Measurements from ENCODE around the gene DLG2.

DLG2 gene

GRCh38 chr11:83918476-83918875 lies 1708.7 kb downstream of the DLG2 start:
- CTCF ChIA-PET, result no interaction called here
- no peak for DNase-seq
- no peak overlapping the region for H3K4me3 ChIP-seq (ENCODE audit: control insufficient read depth in 1 of 7, extremely low read depth in 1 of 7, insufficient read depth in 4 of 7, low read depth in 2 of 7, low read length in 6 of 7)
- H3K27ac ChIP-seq (ENCODE audit: insufficient read depth in 1 of 2, low read depth in 1 of 2, low read length in 2 of 2, poor library complexity in 1 of 2, severe bottlenecking in 2 of 2), result no peak overlapping the region
- 75% methylated on average over 3 of the region's 3 CpGs for WGBS (ENCODE audit: insufficient coverage)
- H3K36me3 ChIP-seq (ENCODE audit: control insufficient read depth in 4 of 4, insufficient read depth in 4 of 4, low read length in 3 of 4), result no peaks in the 10 kb centered on the region
- H3K27me3 ChIP-seq (replicated peaks in 2 of 5; ENCODE audit: control insufficient read depth in 4 of 5, insufficient read depth in 5 of 5, low read length in 4 of 5), result no peaks in the 10 kb centered on the region
- H3K9me3 ChIP-seq (ENCODE audit: control extremely low read depth in 1 of 5, control insufficient read depth in 4 of 5, insufficient read depth in 2 of 5, low read depth in 1 of 5, low read length in 4 of 5), result no peaks in the 10 kb centered on the region
- POLR2A ChIA-PET, result no interaction called here
- H3K4me1 ChIP-seq (ENCODE audit: control extremely low read depth in 1 of 4, control insufficient read depth in 4 of 4, insufficient read depth in 4 of 4, low read length in 3 of 4), result no peaks in the 10 kb centered on the region

- no peaks in the 10 kb centered on the region for H3K9me3 ChIP-seq (ENCODE audit: control extremely low read depth in 1 of 5, control insufficient read depth in 4 of 5, insufficient read depth in 2 of 5, low read depth in 1 of 5, low read length in 4 of 5)
- H3K27ac ChIP-seq (ENCODE audit: insufficient read depth in 1 of 2, low read depth in 1 of 2, low read length in 2 of 2, poor library complexity in 1 of 2, severe bottlenecking in 2 of 2), result no peak overlapping the region
- no peak overlapping the region for H3K4me3 ChIP-seq (ENCODE audit: control insufficient read depth in 1 of 7, extremely low read depth in 1 of 7, insufficient read depth in 4 of 7, low read depth in 2 of 7, low read length in 6 of 7)
- DNase-seq, result no peak
- no peaks in the 10 kb centered on the region for H3K27me3 ChIP-seq (replicated peaks in 2 of 5; ENCODE audit: control insufficient read depth in 4 of 5, insufficient read depth in 5 of 5, low read length in 4 of 5)
- H3K36me3 ChIP-seq (ENCODE audit: control insufficient read depth in 4 of 4, insufficient read depth in 4 of 4, low read length in 3 of 4), result no peaks in the 10 kb centered on the region
- CTCF ChIA-PET, result interaction anchor here (0.5 kb wide), 1 partner anchor 1906 kb away, joined by 3 read pairs; no protein-coding TSS in a partner anchor
- POLR2A ChIA-PET, result no interaction called here
- no peaks in the 10 kb centered on the region for H3K4me1 ChIP-seq (ENCODE audit: control extremely low read depth in 1 of 4, control insufficient read depth in 4 of 4, insufficient read depth in 4 of 4, low read length in 3 of 4)
These were observed 1712.1 kb downstream of the DLG2 start for GRCh38 chr11:83914995-83915394.

DNA sequence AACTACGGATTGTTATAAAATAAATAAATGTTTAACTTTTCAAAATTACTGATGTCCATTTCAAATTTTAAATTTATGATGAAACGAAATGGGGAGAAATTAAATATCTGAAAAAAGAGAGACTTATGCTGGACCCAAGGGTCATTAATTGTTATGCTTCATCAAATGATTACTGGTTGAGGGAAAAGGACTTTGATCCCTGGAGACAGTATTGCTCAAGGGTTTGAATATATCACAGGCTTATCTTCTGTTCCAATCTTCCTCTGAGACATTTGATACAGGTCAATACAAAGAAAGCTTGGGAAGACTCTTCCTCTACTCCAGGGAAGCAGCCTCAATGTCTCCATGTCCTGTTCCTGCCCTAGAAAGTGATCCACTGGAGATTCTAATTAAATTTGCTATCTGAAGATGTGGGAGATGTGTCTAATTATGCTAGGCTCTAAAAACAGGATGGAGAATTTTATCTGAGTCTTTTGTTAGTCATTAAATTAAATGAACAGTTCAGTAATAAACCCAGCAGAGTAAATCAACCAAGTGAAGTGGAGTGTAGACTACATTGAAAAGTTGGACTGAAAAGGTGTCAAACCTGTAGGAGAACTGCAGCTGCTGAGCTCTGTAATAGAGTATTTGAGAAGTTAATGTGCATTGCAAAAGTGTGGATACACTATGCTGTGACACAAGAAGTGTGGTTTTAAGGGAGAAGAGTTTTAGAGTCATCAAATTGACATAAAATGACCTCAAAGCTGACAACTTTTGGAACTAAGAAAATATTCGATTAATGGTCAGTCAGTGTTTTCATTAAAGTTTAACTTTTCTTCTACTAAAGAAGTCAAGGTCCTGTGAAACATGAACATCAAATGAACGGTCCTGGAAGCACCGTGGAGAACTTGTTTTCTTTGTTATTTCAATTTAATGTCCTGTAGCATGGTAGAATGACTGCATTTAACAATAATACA lies 1717.3 kb downstream of the DLG2 start:
- POLR2A ChIA-PET, result no interaction called here
- Histone ChIP-seq H3K4me3 (ENCODE audit: control insufficient read depth in 1 of 7, extremely low read depth in 1 of 7, insufficient read depth in 4 of 7, low read depth in 2 of 7, low read length in 6 of 7) (no peak overlapping the region), H3K27ac (ENCODE audit: insufficient read depth in 1 of 2, low read depth in 1 of 2, low read length in 2 of 2, poor library complexity in 1 of 2, severe bottlenecking in 2 of 2) (no peak overlapping the region), H3K9me3 (ENCODE audit: control extremely low read depth in 1 of 5, control insufficient read depth in 4 of 5, insufficient read depth in 2 of 5, low read depth in 1 of 5, low read length in 4 of 5) (no peaks in the 10 kb centered on the region), H3K27me3 (replicated peaks in 2 of 5; ENCODE audit: control insufficient read depth in 4 of 5, insufficient read depth in 5 of 5, low read length in 4 of 5) (no peaks in the 10 kb centered on the region), H3K4me1 (ENCODE audit: control extremely low read depth in 1 of 4, control insufficient read depth in 4 of 4, insufficient read depth in 4 of 4, low read length in 3 of 4) (no peaks in the 10 kb centered on the region), H3K36me3 (ENCODE audit: control insufficient read depth in 4 of 4, insufficient read depth in 4 of 4, low read length in 3 of 4) (no peaks in the 10 kb centered on the region)
- DNase-seq, result no peak
- CTCF ChIA-PET, result no interaction called here
- 78% methylated on average over 1 of the region's 5 CpGs for WGBS (ENCODE audit: insufficient coverage)

GRCh38 chr11:83908298-83908856 lies 1718.8 kb downstream of the DLG2 start:
- Histone ChIP-seq H3K27ac (ENCODE audit: insufficient read depth in 1 of 2, low read depth in 1 of 2, low read length in 2 of 2, poor library complexity in 1 of 2, severe bottlenecking in 2 of 2) (no peak overlapping the region), H3K27me3 (replicated peaks in 2 of 5; ENCODE audit: control insufficient read depth in 4 of 5, insufficient read depth in 5 of 5, low read length in 4 of 5) (no peaks in the 10 kb centered on the region), H3K9me3 (ENCODE audit: control extremely low read depth in 1 of 5, control insufficient read depth in 4 of 5, insufficient read depth in 2 of 5, low read depth in 1 of 5, low read length in 4 of 5) (no peaks in the 10 kb centered on the region), H3K4me1 (ENCODE audit: control extremely low read depth in 1 of 4, control insufficient read depth in 4 of 4, insufficient read depth in 4 of 4, low read length in 3 of 4) (no peaks in the 10 kb centered on the region), H3K36me3 (ENCODE audit: control insufficient read depth in 4 of 4, insufficient read depth in 4 of 4, low read length in 3 of 4) (no peaks in the 10 kb centered on the region), H3K4me3 (ENCODE audit: control insufficient read depth in 1 of 7, extremely low read depth in 1 of 7, insufficient read depth in 4 of 7, low read depth in 2 of 7, low read length in 6 of 7) (no peak overlapping the region)
- ChIA-PET POLR2A (no interaction called here), CTCF (no interaction called here)
- no peak for DNase-seq
- 99% methylated on average over 7 of the region's 7 CpGs for WGBS (ENCODE audit: insufficient coverage)

GRCh38 chr11:83895516-83895915 lies 1731.6 kb downstream of the DLG2 start:
- POLR2A ChIA-PET, result no interaction called here
- Histone ChIP-seq H3K9me3 (ENCODE audit: control extremely low read depth in 1 of 5, control insufficient read depth in 4 of 5, insufficient read depth in 2 of 5, low read depth in 1 of 5, low read length in 4 of 5) (no peaks in the 10 kb centered on the region), H3K4me3 (ENCODE audit: control insufficient read depth in 1 of 7, extremely low read depth in 1 of 7, insufficient read depth in 4 of 7, low read depth in 2 of 7, low read length in 6 of 7) (no peak overlapping the region), H3K27ac (ENCODE audit: insufficient read depth in 1 of 2, low read depth in 1 of 2, low read length in 2 of 2, poor library complexity in 1 of 2, severe bottlenecking in 2 of 2) (no peak overlapping the region), H3K36me3 (ENCODE audit: control insufficient read depth in 4 of 4, insufficient read depth in 4 of 4, low read length in 3 of 4) (no peaks in the 10 kb centered on the region), H3K27me3 (replicated peaks in 2 of 5; ENCODE audit: control insufficient read depth in 4 of 5, insufficient read depth in 5 of 5, low read length in 4 of 5) (no peaks in the 10 kb centered on the region), H3K4me1 (ENCODE audit: control extremely low read depth in 1 of 4, control insufficient read depth in 4 of 4, insufficient read depth in 4 of 4, low read length in 3 of 4) (no peaks in the 10 kb centered on the region)
- DNase-seq, result no peak
- CTCF ChIA-PET, result interaction anchor here (0.7 kb wide), 1 partner anchor 67 kb away, joined by 3 read pairs; no protein-coding TSS in a partner anchor

DNA sequence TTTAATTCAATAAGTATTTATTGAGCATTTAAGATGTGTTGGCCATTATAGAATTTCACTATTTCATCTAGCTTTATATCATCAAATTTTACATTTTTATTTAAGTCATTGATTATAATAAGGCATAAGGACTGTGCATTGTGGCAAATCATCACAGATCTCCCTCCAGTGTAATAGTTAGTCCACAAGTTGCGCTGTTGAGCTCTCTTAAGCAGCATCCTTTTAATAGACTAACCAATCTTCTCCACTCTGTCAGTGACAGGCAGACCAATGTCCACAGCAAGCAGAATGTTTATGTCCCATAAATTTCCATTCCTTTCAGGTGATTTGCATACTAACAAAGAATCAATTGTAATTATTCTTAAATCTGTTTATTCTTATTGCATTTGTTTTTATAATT lies 1745.7 kb downstream of the DLG2 start:
- CTCF ChIA-PET, result no interaction called here
- H3K27ac ChIP-seq (ENCODE audit: insufficient read depth in 1 of 2, low read depth in 1 of 2, low read length in 2 of 2, poor library complexity in 1 of 2, severe bottlenecking in 2 of 2), result no peak overlapping the region
- H3K36me3 ChIP-seq (ENCODE audit: control insufficient read depth in 4 of 4, insufficient read depth in 4 of 4, low read length in 3 of 4), result no peaks in the 10 kb centered on the region
- no peaks in the 10 kb centered on the region for H3K27me3 ChIP-seq (replicated peaks in 2 of 5; ENCODE audit: control insufficient read depth in 4 of 5, insufficient read depth in 5 of 5, low read length in 4 of 5)
- no peak for DNase-seq
- H3K4me1 ChIP-seq (ENCODE audit: control extremely low read depth in 1 of 4, control insufficient read depth in 4 of 4, insufficient read depth in 4 of 4, low read length in 3 of 4), result no peaks in the 10 kb centered on the region
- POLR2A ChIA-PET, result no interaction called here
- no peaks in the 10 kb centered on the region for H3K9me3 ChIP-seq (ENCODE audit: control extremely low read depth in 1 of 5, control insufficient read depth in 4 of 5, insufficient read depth in 2 of 5, low read depth in 1 of 5, low read length in 4 of 5)
- WGBS (ENCODE audit: insufficient coverage), result 100% methylated on average over 1 of the region's 1 CpG
- H3K4me3 ChIP-seq (ENCODE audit: control insufficient read depth in 1 of 7, extremely low read depth in 1 of 7, insufficient read depth in 4 of 7, low read depth in 2 of 7, low read length in 6 of 7), result no peak overlapping the region

- H3K9me3 ChIP-seq (ENCODE audit: control extremely low read depth in 1 of 5, control insufficient read depth in 4 of 5, insufficient read depth in 2 of 5, low read depth in 1 of 5, low read length in 4 of 5), result no peaks in the 10 kb centered on the region
- H3K27ac ChIP-seq (ENCODE audit: insufficient read depth in 1 of 2, low read depth in 1 of 2, low read length in 2 of 2, poor library complexity in 1 of 2, severe bottlenecking in 2 of 2), result no peak overlapping the region
- POLR2A ChIA-PET, result no interaction called here
- H3K4me3 ChIP-seq (ENCODE audit: control insufficient read depth in 1 of 7, extremely low read depth in 1 of 7, insufficient read depth in 4 of 7, low read depth in 2 of 7, low read length in 6 of 7), result no peak overlapping the region
- no peak for DNase-seq
- H3K27me3 ChIP-seq (replicated peaks in 2 of 5; ENCODE audit: control insufficient read depth in 4 of 5, insufficient read depth in 5 of 5, low read length in 4 of 5), result no peaks in the 10 kb centered on the region
- no peaks in the 10 kb centered on the region for H3K4me1 ChIP-seq (ENCODE audit: control extremely low read depth in 1 of 4, control insufficient read depth in 4 of 4, insufficient read depth in 4 of 4, low read length in 3 of 4)
- no peaks in the 10 kb centered on the region for H3K36me3 ChIP-seq (ENCODE audit: control insufficient read depth in 4 of 4, insufficient read depth in 4 of 4, low read length in 3 of 4)
- CTCF ChIA-PET, result no interaction called here
These were observed 1756.1 kb downstream of the DLG2 start for GRCh38 chr11:83871054-83871453.

Measured in common myeloid progenitor, CD34-positive (primary cell).